22Rv1 (cell line): Measurements from ENCODE around the gene DEGS2.

Experiments
- ZFX ChIP-seq: fragments of 450-650 bp; IDR thresholded peaks from 2 replicates; pipeline ENCODE4 v1.6.1; 2017; ENCODE audit warnings: antibody characterized with exemption, borderline replicate concordance
- TF ChIP-seq, protein P1 (sequence below): fragments of 450-650 bp; IDR thresholded peaks from 2 replicates; pipeline ENCODE4 v1.5.1; 2017; ENCODE audit warnings: mild to moderate bottlenecking

DNA sequence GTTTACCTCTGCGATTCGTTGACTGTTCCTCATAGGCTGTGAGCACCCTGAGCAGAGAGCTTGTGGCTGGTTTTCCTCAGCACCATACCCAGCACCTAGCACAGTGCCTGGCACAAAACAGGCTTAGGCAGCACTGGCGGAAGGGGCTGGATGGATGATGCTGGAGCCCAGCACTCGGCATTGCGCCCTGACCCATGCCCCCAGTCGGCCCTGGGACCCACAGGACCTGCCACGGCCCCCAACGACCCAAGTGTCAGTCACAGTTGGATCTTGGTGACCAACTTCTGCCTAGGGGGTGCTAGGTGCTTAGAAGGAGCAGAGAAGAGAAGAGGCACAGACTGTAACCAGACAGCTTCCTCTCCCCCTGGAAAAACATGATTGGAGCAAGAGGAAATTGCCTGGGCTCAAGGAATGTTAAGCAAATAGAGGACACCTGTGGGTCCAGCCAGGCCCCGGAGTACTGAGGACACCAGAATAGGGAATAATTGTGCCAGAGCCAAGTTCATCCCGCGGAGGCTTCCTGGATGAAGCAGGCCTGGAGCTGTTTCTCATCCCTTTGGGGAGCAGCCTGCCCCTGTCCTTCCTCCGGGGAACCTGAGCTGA, 31.5 kb downstream of the DEGS2 start:
- TF ChIP-seq, protein P1, sequence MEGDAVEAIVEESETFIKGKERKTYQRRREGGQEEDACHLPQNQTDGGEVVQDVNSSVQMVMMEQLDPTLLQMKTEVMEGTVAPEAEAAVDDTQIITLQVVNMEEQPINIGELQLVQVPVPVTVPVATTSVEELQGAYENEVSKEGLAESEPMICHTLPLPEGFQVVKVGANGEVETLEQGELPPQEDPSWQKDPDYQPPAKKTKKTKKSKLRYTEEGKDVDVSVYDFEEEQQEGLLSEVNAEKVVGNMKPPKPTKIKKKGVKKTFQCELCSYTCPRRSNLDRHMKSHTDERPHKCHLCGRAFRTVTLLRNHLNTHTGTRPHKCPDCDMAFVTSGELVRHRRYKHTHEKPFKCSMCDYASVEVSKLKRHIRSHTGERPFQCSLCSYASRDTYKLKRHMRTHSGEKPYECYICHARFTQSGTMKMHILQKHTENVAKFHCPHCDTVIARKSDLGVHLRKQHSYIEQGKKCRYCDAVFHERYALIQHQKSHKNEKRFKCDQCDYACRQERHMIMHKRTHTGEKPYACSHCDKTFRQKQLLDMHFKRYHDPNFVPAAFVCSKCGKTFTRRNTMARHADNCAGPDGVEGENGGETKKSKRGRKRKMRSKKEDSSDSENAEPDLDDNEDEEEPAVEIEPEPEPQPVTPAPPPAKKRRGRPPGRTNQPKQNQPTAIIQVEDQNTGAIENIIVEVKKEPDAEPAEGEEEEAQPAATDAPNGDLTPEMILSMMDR = no peak
- no peak for TF ChIP-seq ZFX
